K562 (cell line): Measurements from ENCODE around the gene LONP1. TPM values are rescaled to one million over a fixed set of nuclear protein-coding genes. Genes with fewer than 3 reads are reported as not detected.

ENCODE experiments used
- DACH1 ChIP-seq: fragments of 450-650 bp; IDR thresholded peaks from 2 replicates; pipeline ENCODE4 v1.6.1; 2018; ENCODE audit not compliant: partially characterized antibody
- EGR1 ChIP-seq: fragments of 450-650 bp; conservative IDR thresholded peaks from 2 replicates; pipeline ENCODE4 v1.6.1; 2017; ENCODE audit warnings: mild to moderate bottlenecking
- FOXA1 ChIP-seq: fragments of 450-650 bp; IDR thresholded peaks from 2 replicates; pipeline ENCODE4 v1.6.1; 2016; ENCODE audit warnings: mild to moderate bottlenecking, borderline replicate concordance
- FOXA3 ChIP-seq, 2 experiments: fragments of 450-650 bp in 1 of 2; sonication (generic) in 1 of 2; formaldehyde crosslinking; IDR thresholded peaks in 1 of 2; conservative IDR thresholded peaks in 1 of 2; 2 replicates each; pipeline versions ENCODE4 v1.4.0 to v1.8.0; 2020 to 2022; ENCODE audit warnings: mild to moderate bottlenecking in 2 of 2, missing genetic modification reagents in 1 of 2
- HIVEP1 ChIP-seq: fragments of 250-450 bp; sonication (Bioruptor Pico); IDR thresholded peaks from 2 replicates; pipeline ENCODE4 v1.4.0; 2020; ENCODE audit warnings: mild to moderate bottlenecking
- KDM5B ChIP-seq: fragments of 200-600 bp; sonication (generic); IDR thresholded peaks from 2 replicates; pipeline ENCODE4 v1.6.1; 2012; ENCODE audit warnings: low read depth, mild to moderate bottlenecking, moderate library complexity, low read length, control low read depth, inconsistent platforms; ENCODE audit not compliant: insufficient replicate concordance
- MTA1 ChIP-seq: fragments of 450-650 bp; IDR thresholded peaks from 2 replicates; pipeline ENCODE4 v1.6.1; 2017; ENCODE audit warnings: borderline replicate concordance
- MYC ChIP-seq, 2 experiments: fragments of 250-450 bp in 1 of 2; sonication (Bioruptor Pico) in 1 of 2; IDR thresholded peaks; 2 replicates each; pipeline versions ENCODE4 v1.5.1 to v1.6.1; 2012 to 2021; ENCODE audit warnings: low read depth in 2 of 2, borderline replicate concordance in 1 of 2, improper control_type of control experiment in 1 of 2, low read length in 1 of 2, mild to moderate bottlenecking in 1 of 2, moderate library complexity in 1 of 2
- NR2C2 ChIP-seq, 2 experiments: fragments of 200-800 bp in 1 of 2; sonication (Bioruptor generic) in 1 of 2; sonication (generic) in 1 of 2; formaldehyde crosslinking in 1 of 2; IDR thresholded peaks; 2 replicates each; pipeline versions ENCODE4 v1.6.1 to v1.8.0; 2016 to 2022; ENCODE audit warnings: mild to moderate bottlenecking in 1 of 2, missing compliant biosample characterization in 1 of 2, missing genetic modification characterization in 1 of 2, missing genetic modification reagents in 1 of 2
- PML ChIP-seq: IDR thresholded peaks from 2 replicates; pipeline ENCODE4 v1.6.1; 2012; ENCODE audit warnings: low read length, inconsistent platforms
- POLR2G ChIP-seq: fragments of 200-400 bp; formaldehyde crosslinking; IDR thresholded peaks from 2 replicates; pipeline ENCODE4 v1.6.1; 2017; ENCODE audit warnings: low read depth, mild to moderate bottlenecking, antibody characterized with exemption, low read length, moderate library complexity
- SRF ChIP-seq, 2 experiments: fragments of 250-450, 450-650 bp in 1 of 2; sonication (Bioruptor Pico) in 1 of 2; sonication (generic) in 1 of 2; formaldehyde crosslinking; IDR thresholded peaks; 2 replicates each; pipeline versions ENCODE4 v1.5.0 to v1.5.1; 2020 to 2022; ENCODE audit warnings: mild to moderate bottlenecking in 1 of 2, missing genetic modification reagents in 1 of 2
- ZBTB5 ChIP-seq: fragments of 450-650 bp; IDR thresholded peaks from 2 replicates; pipeline ENCODE4 v1.6.1; 2017; ENCODE audit warnings: antibody characterized with exemption
- ZKSCAN1 ChIP-seq: fragments of 150-350 bp; IDR thresholded peaks from 2 replicates; pipeline ENCODE4 v1.6.1; 2016; ENCODE audit warnings: low read depth, low read length
- polyA plus RNA-seq, 8 experiments: library from polyadenylated mRNA; depleted of rRNA in 4 of 8; stranded (reverse) in 5 of 8; unstranded in 3 of 8; fragments of >200 nt; fragmentation: Nextera tagmentation in 2 of 8; fragmentation: Illumina TruSeq in 1 of 8; extraction: Ambion mirVana in 2 of 8; extraction: Trizol in 1 of 8; gene quantifications; 2 replicates each; pipeline versions ENCODE4 v1.2.1 to v1.2.3, GENCODE V29; 2011 to 2014; ENCODE audit warnings: inconsistent platforms in 1 of 8, missing spikeins in 1 of 8
- total RNA-seq, 7 experiments: library from RNA; depleted of rRNA in 6 of 7; stranded (reverse); fragments of >200 nt in 6 of 7; fragmentation: Illumina TruSeq in 2 of 7; extraction: Trizol in 2 of 7; gene quantifications; 2 replicates each; pipeline versions ENCODE4 v1.2.1 to v1.2.3, GENCODE V29; 2011 to 2021; ENCODE audit warnings: low replicate concordance in 1 of 7
- TF ChIP-seq, protein P1 (sequence below): fragments of 450-650 bp; formaldehyde crosslinking; IDR thresholded peaks from 2 replicates; pipeline ENCODE4 v1.4.0; 2020; ENCODE audit warnings: mild to moderate bottlenecking, moderate library complexity
- TF ChIP-seq, protein P2 (sequence below): sonication (generic); formaldehyde crosslinking; IDR thresholded peaks from 2 replicates; pipeline ENCODE4 v1.8.1; 2023; ENCODE audit warnings: mild to moderate bottlenecking, missing genetic modification reagents, moderate library complexity
- TF ChIP-seq, protein P3 (sequence below): fragments of 250-450 bp; sonication (Bioruptor Pico); IDR thresholded peaks from 2 replicates; pipeline ENCODE4 v1.8.0; 2021; ENCODE audit warnings: borderline replicate concordance, mild to moderate bottlenecking, moderate library complexity; ENCODE audit not compliant: poor library complexity, severe bottlenecking

LONP1 gene
- total and polyA plus RNA-seq, 9 of the 15 experiments (the other 6 are each of a cell fraction or from before 2014, with no cell fraction given): 1.1 to 238 (median 84.5) TPM

DNA sequence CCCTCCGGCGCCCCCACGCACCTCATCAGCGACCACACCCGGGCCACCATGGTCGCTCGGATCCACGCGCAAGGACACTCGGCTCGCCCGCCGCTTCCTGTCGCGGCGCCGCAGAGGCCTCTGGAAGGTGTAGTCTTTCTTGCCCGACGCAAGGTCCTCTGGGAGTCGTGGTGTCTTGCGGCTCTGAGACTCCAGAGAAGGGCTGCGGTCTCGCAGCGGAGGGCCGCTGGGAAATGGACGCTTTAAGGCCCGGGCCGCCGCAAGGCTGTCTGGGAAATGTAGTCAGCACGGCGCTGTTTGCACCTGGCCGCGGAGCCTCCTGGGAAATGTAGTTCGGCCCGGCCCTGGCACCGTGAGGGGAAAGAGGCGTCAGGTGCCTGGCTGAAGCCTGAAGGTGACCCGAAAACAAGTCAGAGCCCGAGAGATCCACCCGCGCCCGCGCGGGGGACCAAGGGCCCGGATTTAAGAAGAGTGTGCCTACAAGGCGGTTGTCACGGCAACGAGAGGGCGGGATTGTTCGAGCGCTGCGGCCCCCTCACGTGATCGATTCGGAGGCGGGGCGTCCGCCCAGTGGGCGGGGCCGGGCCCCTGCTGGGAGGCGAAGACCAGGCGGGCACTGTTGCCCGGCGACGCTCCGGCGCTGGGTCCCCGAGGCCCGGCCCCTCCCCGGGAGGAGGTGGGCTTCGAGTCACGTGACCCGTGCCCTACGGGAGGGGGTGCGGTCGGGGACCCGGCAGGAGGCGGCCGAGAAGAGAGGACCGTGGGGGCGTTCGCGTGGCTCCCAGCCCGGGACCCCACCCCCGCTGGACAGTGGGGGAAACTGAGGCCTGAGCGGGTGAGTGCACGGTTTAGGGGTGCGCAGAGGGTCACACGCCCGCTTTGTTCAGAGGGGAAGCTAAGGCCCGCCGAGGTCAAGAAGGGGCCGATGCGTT lies 39.2 kb downstream of the LONP1 start, which contains the start of the genes HSD11B1L and MICOS13 (continued):
- TF ChIP-seq SRF (CRISPR knock-in tag; IDR thresholded peaks at IDR 0.05): peak in 1 of 2 experiments; percentile 65; a peak in 1 of 4 replicates
- TF ChIP-seq ZKSCAN1: no peak
- TF ChIP-seq DACH1: no peak
- TF ChIP-seq, protein P1, sequence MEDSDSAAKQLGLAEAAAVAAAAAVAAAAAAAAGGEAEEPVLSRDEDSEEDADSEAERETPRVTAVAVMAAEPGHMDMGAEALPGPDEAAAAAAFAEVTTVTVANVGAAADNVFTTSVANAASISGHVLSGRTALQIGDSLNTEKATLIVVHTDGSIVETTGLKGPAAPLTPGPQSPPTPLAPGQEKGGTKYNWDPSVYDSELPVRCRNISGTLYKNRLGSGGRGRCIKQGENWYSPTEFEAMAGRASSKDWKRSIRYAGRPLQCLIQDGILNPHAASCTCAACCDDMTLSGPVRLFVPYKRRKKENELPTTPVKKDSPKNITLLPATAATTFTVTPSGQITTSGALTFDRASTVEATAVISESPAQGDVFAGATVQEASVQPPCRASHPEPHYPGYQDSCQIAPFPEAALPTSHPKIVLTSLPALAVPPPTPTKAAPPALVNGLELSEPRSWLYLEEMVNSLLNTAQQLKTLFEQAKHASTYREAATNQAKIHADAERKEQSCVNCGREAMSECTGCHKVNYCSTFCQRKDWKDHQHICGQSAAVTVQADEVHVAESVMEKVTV (CRISPR knock-in tag): no peak; the same call in 1 of the 2 replicates
- TF ChIP-seq ZBTB5: no peak
- TF ChIP-seq NR2C2 (CRISPR knock-in tag; IDR thresholded peaks at IDR 0.05): no peak
- peak; percentile 95 for TF ChIP-seq NR2C2 (tag; IDR thresholded peaks at IDR 0.05)
- TF ChIP-seq MTA1: peak; percentile 96
- TF ChIP-seq HIVEP1 (CRISPR knock-in tag): 0 out of 2 replicates have a peak, but pooled peaks have one; percentile 12
- TF ChIP-seq MYC (IDR thresholded peaks at IDR 0.05; ENCODE audit: low read depth, low read length): peak; percentile 92
- TF ChIP-seq MYC (CRISPR knock-in tag; IDR thresholded peaks at IDR 0.05; ENCODE audit: borderline replicate concordance, low read depth): 0 out of 2 replicates have a peak, but pooled peaks have one; percentile 11
- TF ChIP-seq, protein P2, sequence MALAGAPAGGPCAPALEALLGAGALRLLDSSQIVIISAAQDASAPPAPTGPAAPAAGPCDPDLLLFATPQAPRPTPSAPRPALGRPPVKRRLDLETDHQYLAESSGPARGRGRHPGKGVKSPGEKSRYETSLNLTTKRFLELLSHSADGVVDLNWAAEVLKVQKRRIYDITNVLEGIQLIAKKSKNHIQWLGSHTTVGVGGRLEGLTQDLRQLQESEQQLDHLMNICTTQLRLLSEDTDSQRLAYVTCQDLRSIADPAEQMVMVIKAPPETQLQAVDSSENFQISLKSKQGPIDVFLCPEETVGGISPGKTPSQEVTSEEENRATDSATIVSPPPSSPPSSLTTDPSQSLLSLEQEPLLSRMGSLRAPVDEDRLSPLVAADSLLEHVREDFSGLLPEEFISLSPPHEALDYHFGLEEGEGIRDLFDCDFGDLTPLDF (CRISPR knock-in tag): 0 out of 2 replicates have a peak, but pooled peaks have one; percentile 72
- TF ChIP-seq KDM5B: peak; percentile 94
- no peak for TF ChIP-seq FOXA1
- TF ChIP-seq, protein P3, sequence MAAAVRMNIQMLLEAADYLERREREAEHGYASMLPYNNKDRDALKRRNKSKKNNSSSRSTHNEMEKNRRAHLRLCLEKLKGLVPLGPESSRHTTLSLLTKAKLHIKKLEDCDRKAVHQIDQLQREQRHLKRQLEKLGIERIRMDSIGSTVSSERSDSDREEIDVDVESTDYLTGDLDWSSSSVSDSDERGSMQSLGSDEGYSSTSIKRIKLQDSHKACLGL (CRISPR knock-in tag): peak; percentile 67
- 0 out of 2 replicates have a peak, but pooled peaks have one; percentile 25 for TF ChIP-seq PML
- peak; percentile 99 for TF ChIP-seq POLR2G
- TF ChIP-seq FOXA3 (CRISPR knock-in tag; conservative IDR thresholded peaks at IDR 0.05 in 1 of 2, IDR thresholded peaks at IDR 0.05 in 1 of 2): no peak
- peak; percentile 63; the same call in 1 of the 2 replicates for TF ChIP-seq EGR1
